Liver (tissue), 9 donors: ENCODE data around the gene PNKD. TPM values are rescaled to one million over a fixed set of nuclear protein-coding genes. Genes with fewer than 3 reads are reported as not detected.

Source experiments
- DNase-seq: peaks from one replicate; pipeline ENCODE4 v3.0.0-alpha.2; 2017; ENCODE audit warnings: low spot score
- H3K27ac ChIP-seq, 2 donors: one replicate each; pipeline ENCODE4 v1.7.0; 2013; ENCODE audit warnings: inconsistent platforms in 2 of 2, low read length in 2 of 2, control low read depth in 1 of 2, low read depth in 1 of 2, mild to moderate bottlenecking in 1 of 2
- H3K27me3 ChIP-seq, 4 donors: one replicate each; pipeline versions ENCODE4 v1.6.1 to v1.7.0; 2013; ENCODE audit warnings: low read length in 3 of 4, inconsistent platforms in 1 of 4, mild to moderate bottlenecking in 1 of 4, moderate library complexity in 1 of 4; ENCODE audit not compliant: control insufficient read depth in 4 of 4, insufficient read depth in 4 of 4
- H3K36me3 ChIP-seq, 4 donors: one replicate each; pipeline versions ENCODE4 v1.6.1 to v1.7.0; 2013; ENCODE audit warnings: low read length in 3 of 4, mild to moderate bottlenecking in 3 of 4, low read depth in 1 of 4, moderate library complexity in 1 of 4; ENCODE audit not compliant: control insufficient read depth in 4 of 4, insufficient read depth in 3 of 4
- H3K4me1 ChIP-seq, 4 donors: one replicate each; pipeline versions ENCODE4 v1.6.1 to v1.7.0; 2013; ENCODE audit warnings: low read length in 3 of 4, mild to moderate bottlenecking in 3 of 4, moderate library complexity in 1 of 4; ENCODE audit not compliant: control insufficient read depth in 4 of 4, insufficient read depth in 4 of 4
- H3K4me3 ChIP-seq, 3 donors: one replicate each; pipeline versions ENCODE4 v1.6.1 to v1.7.0; 2013; ENCODE audit warnings: low read length in 3 of 3, control low read depth in 1 of 3, low read depth in 1 of 3, mild to moderate bottlenecking in 1 of 3
- H3K9ac ChIP-seq, 2 donors: one replicate each; pipeline ENCODE4 v1.7.0; 2013; ENCODE audit warnings: low read length in 2 of 2, mild to moderate bottlenecking in 2 of 2, moderate library complexity in 2 of 2, control low read depth in 1 of 2, low read depth in 1 of 2
- H3K9me3 ChIP-seq, 4 donors: one replicate each; pipeline versions ENCODE4 v1.6.1 to v1.7.0; 2013; ENCODE audit warnings: low read length in 3 of 4; ENCODE audit not compliant: control insufficient read depth in 4 of 4
- ATF3 ChIP-seq: IDR thresholded peaks from 2 replicates; pipeline ENCODE4 v1.6.1; 2016; ENCODE audit warnings: antibody characterized with exemption
- FOXA1 ChIP-seq: IDR thresholded peaks from 2 replicates; pipeline ENCODE4 v1.6.1; 2016; ENCODE audit warnings: antibody characterized with exemption
- FOXA2 ChIP-seq: IDR thresholded peaks from 2 replicates; pipeline ENCODE4 v1.6.1; 2016; ENCODE audit warnings: antibody characterized with exemption
- GABPA ChIP-seq, 2 donors: IDR thresholded peaks in 1 of 2; conservative IDR thresholded peaks in 1 of 2; 2 replicates each; pipeline ENCODE4 v1.6.1; 2016; ENCODE audit warnings: antibody characterized with exemption in 2 of 2, mild to moderate bottlenecking in 1 of 2, moderate library complexity in 1 of 2
- HNF4A ChIP-seq, 2 donors: conservative IDR thresholded peaks; 2 replicates each; pipeline ENCODE4 v1.6.1; 2016; ENCODE audit warnings: antibody characterized with exemption in 2 of 2, mild to moderate bottlenecking in 2 of 2
- JUND ChIP-seq, 2 donors: IDR thresholded peaks; 2 replicates each; pipeline ENCODE4 v1.6.1; 2016; ENCODE audit warnings: antibody characterized with exemption in 2 of 2
- MAX ChIP-seq: IDR thresholded peaks from 2 replicates; pipeline ENCODE4 v1.6.1; 2016; ENCODE audit warnings: antibody characterized with exemption
- NR2F2 ChIP-seq: IDR thresholded peaks from 2 replicates; pipeline ENCODE4 v1.6.1; 2016; ENCODE audit warnings: antibody characterized with exemption
- RAD21 ChIP-seq, 2 donors: IDR thresholded peaks; 2 replicates each; pipeline ENCODE4 v1.6.1; 2016; ENCODE audit warnings: antibody characterized with exemption in 2 of 2, mild to moderate bottlenecking in 2 of 2
- REST ChIP-seq: IDR thresholded peaks from 2 replicates; pipeline ENCODE4 v1.6.1; 2016; ENCODE audit warnings: antibody characterized with exemption, mild to moderate bottlenecking
- RXRA ChIP-seq, 2 donors: IDR thresholded peaks; 2 replicates each; pipeline ENCODE4 v1.6.1; 2017 to 2018; ENCODE audit warnings: antibody characterized with exemption in 2 of 2, mild to moderate bottlenecking in 1 of 2
- SP1 ChIP-seq: IDR thresholded peaks from 2 replicates; pipeline ENCODE4 v1.6.1; 2018; ENCODE audit warnings: antibody characterized with exemption, mild to moderate bottlenecking
- TAF1 ChIP-seq: conservative IDR thresholded peaks from 2 replicates; pipeline ENCODE4 v1.6.1; 2016; ENCODE audit warnings: antibody characterized with exemption, mild to moderate bottlenecking
- YY1 ChIP-seq: IDR thresholded peaks from 2 replicates; pipeline ENCODE4 v1.6.1; 2016; ENCODE audit warnings: antibody characterized with exemption, mild to moderate bottlenecking
- ZBTB33 ChIP-seq: IDR thresholded peaks from 2 replicates; pipeline ENCODE4 v1.6.1; 2016; ENCODE audit warnings: antibody characterized with exemption
- WGBS: extraction: QIAGEN DNeasy Blood & Tissue Kit; methylation state at CpG from one replicate; pipeline ENCODE4 v1.1.7; 2013; 5-methylcytosine and 5-hydroxymethylcytosine counted together
- polyA plus RNA-seq, 2 donors: library from polyadenylated mRNA; stranded (reverse) in 1 of 2; unstranded in 1 of 2; fragments of 200-250 nt in 1 of 2; fragments of >200 nt in 1 of 2; fragmentation: Nextera tagmentation in 1 of 2; extraction: Ambion mirVana in 1 of 2; gene quantifications; one replicate each; pipeline versions ENCODE4 v1.2.1 to v1.2.3, GENCODE V29; 2013 to 2015
- total RNA-seq, 2 donors: library from RNA; depleted of rRNA; stranded (reverse); fragments of >200 nt; gene quantifications; one replicate each; pipeline ENCODE4 v1.2.3, GENCODE V29; 2014
- donor health status: healthy.
- donor health status: healthy.
- donor health status: healthy.
- donor health status: healthy.
- donor health status: healthy.

Gene PNKD
- total and polyA plus RNA-seq, 4 donors, result 28.5 to 161 (median 94.9) TPM

GRCh38 chr2:218391202-218391601 lies 120.9 kb downstream of the PNKD start:
- WGBS, result 95% methylated on average over 23 of the region's 23 CpGs
- Histone ChIP-seq H3K36me3 (no peaks in the 10 kb centered on the region), H3K27ac (no peak overlapping the region), H3K9me3 (no peaks in the 10 kb centered on the region), H3K9ac (no peak overlapping the region), H3K4me1 (peaks cover 2 to 14% (median 8%) of the 10 kb centered on the region in 4 donors), H3K4me3 (no peak overlapping the region), H3K27me3 (no peaks in the 10 kb centered on the region)
- no peak for DNase-seq
- no peak for TF ChIP-seq RXRA (IDR thresholded peaks at IDR 0.05)
- no peak for TF ChIP-seq ZBTB33
- TF ChIP-seq JUND (IDR thresholded peaks at IDR 0.05), result no peak

- no peak overlapping the region for H3K9ac ChIP-seq
- H3K27ac ChIP-seq, result no peak overlapping the region
- no peaks in the 10 kb centered on the region for H3K9me3 ChIP-seq
- peaks cover 6 to 22% (median 17%) of the 10 kb centered on the region in 4 donors for H3K4me1 ChIP-seq
- H3K27me3 ChIP-seq, result no peaks in the 10 kb centered on the region
- TF ChIP-seq RAD21 (IDR thresholded peaks at IDR 0.05), result no peak
- no peak for DNase-seq
- WGBS, result 95% methylated on average over 5 of the region's 5 CpGs
- H3K36me3 ChIP-seq, result no peaks in the 10 kb centered on the region
- no peak overlapping the region for H3K4me3 ChIP-seq
These were observed 122.1 kb downstream of the PNKD start for GRCh38 chr2:218392459-218392858.

- no peak for TF ChIP-seq TAF1
- no peak for TF ChIP-seq REST
- no peak for TF ChIP-seq JUND (IDR thresholded peaks at IDR 0.05)
- no peak for TF ChIP-seq SP1
- no peak for TF ChIP-seq HNF4A (conservative IDR thresholded peaks at IDR 0.05)
- no peak for TF ChIP-seq MAX
- no peak for TF ChIP-seq FOXA2
- no peak for TF ChIP-seq NR2F2
- no peak for TF ChIP-seq YY1
- TF ChIP-seq GABPA (IDR thresholded peaks at IDR 0.05 in 1 of 2, conservative IDR thresholded peaks at IDR 0.05 in 1 of 2), result no peak
- no peak for TF ChIP-seq ZBTB33
- no peak for TF ChIP-seq FOXA1
- no peak for TF ChIP-seq ATF3
- H3K4me1 ChIP-seq, result peaks cover 6 to 23% (median 20%) of the 10 kb centered on the region in 4 donors
- H3K27ac ChIP-seq, result no peak overlapping the region
These were observed 122.7 kb downstream of the PNKD start for GRCh38 chr2:218392891-218393462.

More at GRCh38 chr2:218392891-218393462, 122.7 kb downstream of the PNKD start:
- no peak overlapping the region for H3K4me3 ChIP-seq
- DNase-seq, result no peak
- no peaks in the 10 kb centered on the region for H3K36me3 ChIP-seq
- no peaks in the 10 kb centered on the region for H3K27me3 ChIP-seq
- H3K9ac ChIP-seq, result no peak overlapping the region
- H3K9me3 ChIP-seq, result no peaks in the 10 kb centered on the region
- WGBS, result 92% methylated on average over 16 of the region's 16 CpGs
